Heart left ventricle (tissue), 16 donors: Measurements from ENCODE around the gene PCDH10. TPM values are rescaled to one million over a fixed set of nuclear protein-coding genes. Genes with fewer than 3 reads are reported as not detected.
A peak's percentile ranks its signal among the peaks of the same experiment; 100 is the strongest.

Source experiments
- ATAC-seq, 4 donors: fragments of 200-7000 bp; cut with Tn5 transposase; one replicate each; pipeline ENCODE4 v1.9.1; 2020 to 2022; ENCODE audit warnings: moderate library complexity in 4 of 4, mild to moderate bottlenecking in 3 of 4, moderate number of reproducible peaks in 1 of 4
- DNase-seq, 5 donors: peaks; one replicate each; pipeline ENCODE4 v3.0.0-alpha.2; 2020
- H3K27ac ChIP-seq, 12 donors: fragments of 200-600 bp; sonication (generic) in 4 of 12; one replicate each; pipeline versions ENCODE4 v1.5.0 to v1.8.0; 2016 to 2022; ENCODE audit warnings: mild to moderate bottlenecking in 2 of 12
- H3K27me3 ChIP-seq, 9 donors: fragments of 200-600 bp; sonication (generic) in 2 of 9; one replicate each; pipeline versions ENCODE4 v1.5.1 to v1.8.0; 2016 to 2022; ENCODE audit warnings: mild to moderate bottlenecking in 3 of 9
- H3K36me3 ChIP-seq, 9 donors: fragments of 200-600 bp; sonication (generic) in 2 of 9; one replicate each; pipeline versions ENCODE4 v1.5.0 to v1.8.0; 2018 to 2022; ENCODE audit warnings: mild to moderate bottlenecking in 2 of 9
- H3K4me1 ChIP-seq, 12 donors: fragments of 200-600 bp; sonication (generic) in 4 of 12; one replicate each; pipeline versions ENCODE4 v1.5.0 to v1.8.0; 2016 to 2022; ENCODE audit warnings: mild to moderate bottlenecking in 3 of 12
- H3K4me3 ChIP-seq, 12 donors: fragments of 200-600 bp; sonication (generic) in 4 of 12; one replicate each; pipeline versions ENCODE4 v1.5.0 to v1.8.0; 2017 to 2022; ENCODE audit warnings: mild to moderate bottlenecking in 9 of 12, moderate library complexity in 4 of 12
- H3K9me3 ChIP-seq, 12 donors: fragments of 200-600 bp; sonication (generic) in 4 of 12; one replicate each; pipeline versions ENCODE4 v1.5.0 to v1.8.0; 2016 to 2022; ENCODE audit warnings: mild to moderate bottlenecking in 1 of 12
- CTCF ChIP-seq, 12 donors: fragments of 200-600 bp; sonication (generic) in 4 of 12; IDR thresholded peaks; one replicate each; pipeline versions ENCODE4 v1.5.0 to v1.8.0; 2018 to 2022; ENCODE audit warnings: antibody characterized with exemption in 12 of 12, mild to moderate bottlenecking in 5 of 12
- POLR2A ChIP-seq, 2 donors: fragments of 450-650 bp; IDR thresholded peaks; one replicate each; pipeline ENCODE4 v1.6.1; 2017; ENCODE audit warnings: antibody characterized with exemption in 2 of 2, mild to moderate bottlenecking in 2 of 2, moderate library complexity in 2 of 2
- WGBS, 4 donors: extraction: QIAGEN DNeasy Blood & Tissue Kit in 2 of 4; methylation state at CpG; one replicate each; pipeline versions ENCODE4 v1.1.5 to v1.1.7; 2013 to 2018; 5-methylcytosine and 5-hydroxymethylcytosine counted together
- intact Hi-C, 10 donors: fragments of 100-400 bp; cut with DNase I; formaldehyde crosslinking; loops; one replicate each; pipeline versions ENCODE4 v1.11.1 to v1.14.2; 2022
- polyA plus RNA-seq, 2 donors: library from polyadenylated mRNA; stranded (reverse); fragments of 200-250 nt; gene quantifications; one replicate each; pipeline ENCODE4 v1.2.3, GENCODE V29; 2013
- total RNA-seq, 9 donors: library from RNA; depleted of rRNA in 2 of 9; stranded (reverse); fragments of >200 nt in 2 of 9; fragmentation: NEBNext Ultra II Directional in 3 of 9; extraction: Animal tissue kit (Norgen Biotek cat#: 25700) in 3 of 9; gene quantifications; one replicate each; pipeline versions ENCODE4 v1.1.0 to v1.2.4, GENCODE V29; 2016 to 2023
- donor health status: ischemic (EF 13 %, LVEDD 7.1; RV severe dilation, severe dysfunction).
- donor health status: healthy with polysubstance abuse.
- donor health status: DM: no; HTN: yes; CAD: no.
- donor health status: DM: no; HTN: no; CAD: no.
- donor health status: ischemic (EF 25% LVEDD 6.9; RV normal size, moderate dysfunction).
- donor health status: ischemic (EF 25% LVEDD 5.7; RV mildly dilated, moderate dysfunction).
- donor health status: healthy.
- donor health status: DM: yes; HTN: yes; CAD: no.
- donor health status: ischemic (EF 35%, LVEDD 5.7; RV mildly dilated, moderate dysfunction).
- donor health status: nonischemic (EF 11% LVEDD 7.7; RV severe dilation, severe dysfunction).
- donor health status: DM: yes; HTN: yes; CAD: no.
- donor health status: PGD.
- donor health status: ischemic (EF 29% LVEDD 5.4; RV normal size, mild dysfunction).
- donor health status: nonischemic (EF 23%, LVEDD 6.1; RV moderate dilation, normal function).

The PCDH10 gene
- total and polyA plus RNA-seq, 11 donors, result under 0.01 to 0.48 (median 0.06) TPM; not detected in 2

GRCh38 chr4:133150486-133151340, 1.6 kb downstream of the PCDH10 start:
- H3K27ac ChIP-seq, result no peak overlapping the region
- TF ChIP-seq CTCF (IDR thresholded peaks at IDR 0.05) (no peak), POLR2A (IDR thresholded peaks at IDR 0.05) (no peak)
- intact Hi-C loops, result no loop called here
- ATAC-seq (no peak), DNase-seq (peak in 2 of 5 donors; percentile 5 to 11)
- peaks cover 0 to 75% (median 38%) of the 10 kb centered on the region in 12 donors for H3K4me1 ChIP-seq
- H3K27me3 ChIP-seq, result peaks cover 29 to 93% (median 70%) of the 10 kb centered on the region in 9 donors
- WGBS, 4 donors, result 1 to 2% (median 1%) methylated on average over 26 to 63 of the region's 63 CpGs
- no peaks in the 10 kb centered on the region for H3K36me3 ChIP-seq
- peak overlapping the region in 10 of 12 donors; percentile 3 to 60 (median 30) for H3K4me3 ChIP-seq
- no peaks in the 10 kb centered on the region for H3K9me3 ChIP-seq

GRCh38 chr4:133151341-133151690, 2.2 kb downstream of the PCDH10 start:
- H3K36me3 ChIP-seq, result no peaks in the 10 kb centered on the region
- TF ChIP-seq POLR2A (IDR thresholded peaks at IDR 0.05) (no peak), CTCF (IDR thresholded peaks at IDR 0.05) (no peak)
- intact Hi-C loops, result no loop called here
- ATAC-seq, result no peak
- no peaks in the 10 kb centered on the region for H3K9me3 ChIP-seq
- H3K4me3 ChIP-seq, result peak overlapping the region in 10 of 12 donors; percentile 9 to 60 (median 12)
- H3K27me3 ChIP-seq, result peaks cover 29 to 87% (median 70%) of the 10 kb centered on the region in 9 donors
- H3K4me1 ChIP-seq, result peaks cover 0 to 71% (median 38%) of the 10 kb centered on the region in 12 donors
- H3K27ac ChIP-seq, result no peak overlapping the region
- WGBS, 4 donors, result 1 to 3% (median 2%) methylated on average over 12 to 31 of the region's 31 CpGs
- peak in 1 of 5 donors; percentile 17 for DNase-seq

- peak in 2 of 5 donors; percentile 4 to 24 for DNase-seq
- peak overlapping the region; percentile 1 to 60 (median 11) for H3K4me3 ChIP-seq
- TF ChIP-seq CTCF (IDR thresholded peaks at IDR 0.05) (no peak), POLR2A (IDR thresholded peaks at IDR 0.05) (no peak)
- no peak overlapping the region for H3K27ac ChIP-seq
- WGBS, 4 donors, result 0 to 3% (median 1%) methylated on average over 46 to 62 of the region's 62 CpGs
- H3K9me3 ChIP-seq, result no peaks in the 10 kb centered on the region
- peaks cover 29 to 82% (median 69%) of the 10 kb centered on the region in 9 donors for H3K27me3 ChIP-seq
- intact Hi-C loops, result no loop called here
- H3K36me3 ChIP-seq, result no peaks in the 10 kb centered on the region
- no peak for ATAC-seq
- H3K4me1 ChIP-seq, result peaks cover 0 to 66% (median 38%) of the 10 kb centered on the region in 12 donors
Observed at GRCh38 chr4:133151691-133152329, 2.7 kb downstream of the PCDH10 start.

GRCh38 chr4:133152330-133152821, 3.3 kb downstream of the PCDH10 start:
- WGBS, 4 donors, result 0 to 3% (median 1%) methylated on average over 6 to 26 of the region's 26 CpGs
- peaks cover 29 to 80% (median 69%) of the 10 kb centered on the region in 9 donors for H3K27me3 ChIP-seq
- peak overlapping the region in 10 of 12 donors; percentile 1 to 60 (median 10) for H3K4me3 ChIP-seq
- peaks cover 0 to 61% (median 38%) of the 10 kb centered on the region in 12 donors for H3K4me1 ChIP-seq
- no peak overlapping the region for H3K27ac ChIP-seq
- DNase-seq, result peak in 1 of 5 donors; percentile 4
- no peaks in the 10 kb centered on the region for H3K36me3 ChIP-seq
- no peaks in the 10 kb centered on the region for H3K9me3 ChIP-seq
- no peak for TF ChIP-seq CTCF (IDR thresholded peaks at IDR 0.05)
- no peak for TF ChIP-seq POLR2A (IDR thresholded peaks at IDR 0.05)
- no peak for ATAC-seq
- intact Hi-C loops, result no loop called here
